HG03439 (cell line): Measurements from ENCODE around the gene ITGA3.

Experiments used
- ATAC-seq: cut with Tn5 transposase; IDR thresholded peaks from one replicate; pipeline ENCODE4 v1.9.1; 2021; ENCODE audit warnings: mild to moderate bottlenecking, moderate library complexity; ENCODE audit not compliant: unreplicated experiment

ITGA3 gene

GRCh38 chr17:50106393-50107131 is 50.7 kb downstream of the ITGA3 start:
- no peak for ATAC-seq

GRCh38 chr17:50107790-50108414 is 52.0 kb downstream of the ITGA3 start:
- ATAC-seq, result no peak

- ATAC-seq, result no peak
These were observed 52.6 kb downstream of the ITGA3 start for GRCh38 chr17:50108556-50108955.

GRCh38 chr17:50109207-50109606 is 53.3 kb downstream of the ITGA3 start:
- ATAC-seq, result no peak

GRCh38 chr17:50109785-50110184 is 53.9 kb downstream of the ITGA3 start:
- no peak for ATAC-seq

- no peak for ATAC-seq
These were observed 54.9 kb downstream of the ITGA3 start for GRCh38 chr17:50110591-50111349.

GRCh38 chr17:50111673-50112655 is 56.1 kb downstream of the ITGA3 start:
- ATAC-seq, result no peak

- ATAC-seq, result no peak
These were observed 56.8 kb downstream of the ITGA3 start for GRCh38 chr17:50112694-50113093.

GRCh38 chr17:50113624-50114320 is 57.9 kb downstream of the ITGA3 start:
- no peak for ATAC-seq

- no peak for ATAC-seq
These were observed 58.5 kb downstream of the ITGA3 start for GRCh38 chr17:50114401-50114800.

GRCh38 chr17:50114849-50115357 is 59.0 kb downstream of the ITGA3 start:
- ATAC-seq, result no peak

GRCh38 chr17:50115756-50116155 is 59.8 kb downstream of the ITGA3 start:
- no peak for ATAC-seq

- no peak for ATAC-seq
These were observed 61.5 kb downstream of the ITGA3 start for GRCh38 chr17:50117202-50118051.

GRCh38 chr17:50118076-50118827 is 62.3 kb downstream of the ITGA3 start:
- no peak for ATAC-seq

- no peak for ATAC-seq
These were observed 62.9 kb downstream of the ITGA3 start for GRCh38 chr17:50118828-50119218.

GRCh38 chr17:50120475-50121253 is 64.8 kb downstream of the ITGA3 start:
- ATAC-seq, result no peak

- no peak for ATAC-seq
These were observed 67.0 kb downstream of the ITGA3 start for GRCh38 chr17:50122945-50123344.
